ENCODE results near the gene SLC35B2.

The SLC35B2 gene

GRCh38 chr6:44266347-44266746, 9.0 kb upstream of the SLC35B2 start:
- no peak for DNase-seq

GRCh38 chr6:44265722-44266233, 8.4 kb upstream of the SLC35B2 start:
- DNase-seq, result no peak

- peak; percentile 76 for DNase-seq
Measured at GRCh38 chr6:44265007-44265721, 7.8 kb upstream of the SLC35B2 start, which contains the start of gene NFKBIE. TSS of gene NFKBIE (minus strand) at chr6:44265551. CDS start at chr6:44265346, 205 bp downstream.

GRCh38 chr6:44264154-44265006, 7.1 kb upstream of the SLC35B2 start:
- no peak for DNase-seq

- no peak for DNase-seq
Measured at GRCh38 chr6:44263354-44264100, 6.2 kb upstream of the SLC35B2 start.

GRCh38 chr6:44262467-44263353, 5.4 kb upstream of the SLC35B2 start:
- DNase-seq, result no peak

- DNase-seq, result no peak
Measured at GRCh38 chr6:44261581-44261980, 4.3 kb upstream of the SLC35B2 start.

GRCh38 chr6:44260451-44261297, 3.3 kb upstream of the SLC35B2 start:
- DNase-seq, result no peak

- no peak for DNase-seq
Measured at GRCh38 chr6:44260011-44260410, 2.7 kb upstream of the SLC35B2 start.

GRCh38 chr6:44258921-44259320, 1.6 kb upstream of the SLC35B2 start:
- DNase-seq, result no peak

GRCh38 chr6:44258325-44258863, 1.1 kb upstream of the SLC35B2 start:
- no peak for DNase-seq

- no peak for DNase-seq
Measured at GRCh38 chr6:44257753-44258324, 511 bp upstream of the SLC35B2 start.

GRCh38 chr6:44256775-44257024, 628 bp downstream of the SLC35B2 start:
- no peak for DNase-seq

GRCh38 chr6:44255871-44256774, 1.2 kb downstream of the SLC35B2 start:
- DNase-seq, result no peak

GRCh38 chr6:44255105-44255808, 2.1 kb downstream of the SLC35B2 start:
- no peak for DNase-seq

- no peak for DNase-seq
Measured at GRCh38 chr6:44254191-44255104, 2.9 kb downstream of the SLC35B2 start.

GRCh38 chr6:44253307-44254101, 3.8 kb downstream of the SLC35B2 start:
- DNase-seq, result no peak
